SK-N-SH (cell line): ENCODE results near the gene TESK1.
"Not testable (repeated sequence)": the region's sequence is repeated elsewhere in the genome, so short reads cannot be mapped to it uniquely, and the experiment has no call there.

ENCODE experiments used
- CTCF ChIP-seq: fragments of 200-600 bp; sonication (generic); IDR thresholded peaks from 2 replicates; pipeline ENCODE4 v1.6.1; 2017; ENCODE audit warnings: antibody characterized with exemption, mild to moderate bottlenecking, moderate library complexity
- EP300 ChIP-seq, 2 experiments: IDR thresholded peaks; 2 replicates each; pipeline versions ENCODE4 v1.4.0 to v1.6.1; 2012; ENCODE audit warnings: borderline replicate concordance in 1 of 2, low read depth in 1 of 2, low read length in 1 of 2
- JUND ChIP-seq: IDR thresholded peaks from 2 replicates; pipeline ENCODE4 v1.4.0; 2012
- MAX ChIP-seq: IDR thresholded peaks from 2 replicates; pipeline ENCODE4 v1.4.0; 2012; ENCODE audit warnings: low read depth
- POLR2AphosphoS5 ChIP-seq: IDR thresholded peaks from 2 replicates; pipeline ENCODE4 v1.6.1; 2012; ENCODE audit warnings: low read depth, low read length
- RCOR1 ChIP-seq: fragments of 150-350 bp; IDR thresholded peaks from 2 replicates; pipeline ENCODE4 v1.6.1; 2017; ENCODE audit warnings: antibody characterized with exemption, low read length
- REST ChIP-seq: IDR thresholded peaks from 2 replicates; pipeline ENCODE4 v1.6.1; 2012; ENCODE audit warnings: mild to moderate bottlenecking, low read depth, low read length, moderate library complexity
- RFX5 ChIP-seq: IDR thresholded peaks from 2 replicates; pipeline ENCODE4 v1.6.1; 2012; ENCODE audit warnings: mild to moderate bottlenecking, improper control_type of control experiment, low read length
- TCF12 ChIP-seq: IDR thresholded peaks from 2 replicates; pipeline ENCODE4 v1.4.0; 2012
- YY1 ChIP-seq: IDR thresholded peaks from 2 replicates; pipeline ENCODE4 v1.4.0; 2012; ENCODE audit warnings: low read depth, mild to moderate bottlenecking

GRCh38 chr9:35641478-35641877 is 36.4 kb downstream of the TESK1 start:
- not testable (repeated sequence) for TF ChIP-seq CTCF; EP300 (IDR thresholded peaks at IDR 0.05; ENCODE audit: borderline replicate concordance in 1 of 2, low read depth in 1 of 2, low read length in 1 of 2); YY1; MAX; JUND; POLR2AphosphoS5; RFX5; TCF12; RCOR1; REST
